Retinal pigment epithelial cell (primary cell): ENCODE measurements around the gene FBXO31.
"Not testable (repeated sequence)": the region's sequence is repeated elsewhere in the genome, so short reads cannot be mapped to it uniquely, and the experiment has no call there.

Experiments used
- DNase-seq: peaks from one replicate; pipeline ENCODE4 v3.0.0-alpha.2; 2010; ENCODE audit warnings: low read depth
- H3K4me3 ChIP-seq: 2 replicates; pipeline ENCODE4 v1.5.1; 2011; ENCODE audit warnings: mild to moderate bottlenecking, low read length, control low read depth, moderate library complexity
- TF ChIP-seq, protein P1 (sequence below): conservative IDR thresholded peaks from 2 replicates; pipeline ENCODE4 v1.5.1; 2011; ENCODE audit warnings: low read depth, low read length, control low read depth, inconsistent platforms

Gene FBXO31

DNA sequence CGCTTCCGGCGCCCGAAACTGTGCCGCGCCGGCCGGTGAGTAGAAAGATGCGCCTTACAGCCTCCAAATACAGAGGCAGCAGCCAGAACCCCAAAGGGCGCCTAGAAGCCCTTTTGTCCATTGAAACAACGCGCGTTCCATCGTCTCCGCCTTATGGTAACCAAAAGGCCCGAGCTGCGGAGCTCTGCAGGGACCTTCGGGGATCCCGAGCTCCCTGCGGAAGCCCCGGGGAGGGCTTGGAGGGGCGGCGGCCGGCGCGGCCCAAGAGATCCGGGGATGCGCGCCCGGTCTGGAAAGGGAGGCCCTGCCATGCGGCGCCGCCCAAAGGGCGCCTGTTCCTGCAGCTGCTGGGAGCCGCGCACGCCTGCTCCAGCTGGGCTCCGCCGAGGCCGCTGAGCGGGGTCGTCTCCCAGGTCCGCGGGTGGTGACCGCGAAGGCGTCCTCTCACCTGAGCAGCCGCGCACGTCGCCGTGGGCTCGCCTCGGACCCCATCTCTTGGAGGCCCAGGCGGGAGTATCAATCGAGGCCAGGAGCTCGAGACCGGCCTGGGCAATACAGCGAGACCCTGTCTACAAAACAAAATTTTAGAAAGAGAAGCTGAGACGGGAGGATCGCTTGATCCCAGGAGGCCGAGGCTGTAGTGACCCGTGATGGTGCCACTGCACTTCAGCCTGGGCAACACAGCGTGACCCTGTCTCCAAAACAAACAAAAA is 742 bp upstream of the FBXO31 start:
- no peak for DNase-seq
- TF ChIP-seq, protein P1, sequence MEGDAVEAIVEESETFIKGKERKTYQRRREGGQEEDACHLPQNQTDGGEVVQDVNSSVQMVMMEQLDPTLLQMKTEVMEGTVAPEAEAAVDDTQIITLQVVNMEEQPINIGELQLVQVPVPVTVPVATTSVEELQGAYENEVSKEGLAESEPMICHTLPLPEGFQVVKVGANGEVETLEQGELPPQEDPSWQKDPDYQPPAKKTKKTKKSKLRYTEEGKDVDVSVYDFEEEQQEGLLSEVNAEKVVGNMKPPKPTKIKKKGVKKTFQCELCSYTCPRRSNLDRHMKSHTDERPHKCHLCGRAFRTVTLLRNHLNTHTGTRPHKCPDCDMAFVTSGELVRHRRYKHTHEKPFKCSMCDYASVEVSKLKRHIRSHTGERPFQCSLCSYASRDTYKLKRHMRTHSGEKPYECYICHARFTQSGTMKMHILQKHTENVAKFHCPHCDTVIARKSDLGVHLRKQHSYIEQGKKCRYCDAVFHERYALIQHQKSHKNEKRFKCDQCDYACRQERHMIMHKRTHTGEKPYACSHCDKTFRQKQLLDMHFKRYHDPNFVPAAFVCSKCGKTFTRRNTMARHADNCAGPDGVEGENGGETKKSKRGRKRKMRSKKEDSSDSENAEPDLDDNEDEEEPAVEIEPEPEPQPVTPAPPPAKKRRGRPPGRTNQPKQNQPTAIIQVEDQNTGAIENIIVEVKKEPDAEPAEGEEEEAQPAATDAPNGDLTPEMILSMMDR = no peak
- peak overlapping the region; percentile 76 for H3K4me3 ChIP-seq

DNA sequence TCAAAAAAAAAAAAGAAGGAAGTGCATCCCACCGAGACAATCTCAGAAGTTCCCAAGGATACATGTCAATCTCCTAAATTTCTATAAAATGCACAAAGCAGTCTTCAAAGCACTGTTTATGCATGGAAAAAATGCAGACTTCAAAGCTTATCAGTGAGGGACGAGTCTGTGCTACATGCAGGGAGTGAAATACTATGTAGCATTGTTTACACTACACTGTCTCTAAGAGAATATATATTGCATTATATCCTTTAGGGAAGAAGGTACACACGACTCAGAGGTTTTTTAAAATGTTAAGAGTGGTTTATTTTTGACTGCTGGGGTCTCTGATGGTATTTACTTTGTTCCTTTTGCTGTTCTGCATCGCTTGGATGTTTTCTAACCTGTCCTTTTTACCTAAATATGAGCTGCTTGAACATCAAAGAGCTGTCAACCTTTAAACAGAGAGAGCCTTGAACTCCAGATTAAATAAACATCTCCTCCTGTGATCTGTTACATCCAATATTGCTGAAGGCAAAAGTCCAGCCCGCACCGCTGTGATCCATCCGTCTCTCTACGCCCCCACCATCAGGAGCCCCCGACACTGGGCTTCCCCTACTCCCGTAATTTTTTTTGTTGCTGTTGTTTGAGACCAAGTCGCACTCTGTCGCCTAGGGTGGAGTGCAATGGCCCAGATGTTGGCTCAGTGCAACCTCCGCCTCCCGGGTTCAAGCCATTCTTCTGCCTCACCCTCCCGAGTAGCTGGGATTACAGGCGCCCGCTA is 1.4 kb downstream of the FBXO31 start:
- TF ChIP-seq, protein P1 = no peak
- DNase-seq = no peak
- peak overlapping the region; percentile 59 for H3K4me3 ChIP-seq

DNA sequence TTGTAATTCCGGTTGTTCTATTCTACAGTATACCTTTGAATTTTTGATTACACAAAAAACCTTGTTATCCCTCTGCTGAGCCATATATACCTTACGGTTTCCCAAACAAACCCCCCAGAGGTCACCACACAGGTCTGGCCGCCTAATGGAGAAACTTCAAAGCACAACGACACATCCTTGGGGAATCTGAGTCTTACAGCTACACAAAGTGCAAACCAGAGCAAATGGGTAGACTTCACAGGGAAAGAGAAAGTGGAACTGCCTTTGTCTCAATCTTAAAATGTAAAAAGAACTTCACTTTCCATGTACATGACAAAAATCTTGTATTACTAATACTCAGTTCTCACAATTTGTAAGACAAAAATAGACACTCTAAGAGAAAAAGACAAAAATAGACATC is 2.7 kb downstream of the FBXO31 start:
- DNase-seq = no peak
- H3K4me3 ChIP-seq = no peak overlapping the region
- TF ChIP-seq, protein P1 = peak; percentile 13

DNA sequence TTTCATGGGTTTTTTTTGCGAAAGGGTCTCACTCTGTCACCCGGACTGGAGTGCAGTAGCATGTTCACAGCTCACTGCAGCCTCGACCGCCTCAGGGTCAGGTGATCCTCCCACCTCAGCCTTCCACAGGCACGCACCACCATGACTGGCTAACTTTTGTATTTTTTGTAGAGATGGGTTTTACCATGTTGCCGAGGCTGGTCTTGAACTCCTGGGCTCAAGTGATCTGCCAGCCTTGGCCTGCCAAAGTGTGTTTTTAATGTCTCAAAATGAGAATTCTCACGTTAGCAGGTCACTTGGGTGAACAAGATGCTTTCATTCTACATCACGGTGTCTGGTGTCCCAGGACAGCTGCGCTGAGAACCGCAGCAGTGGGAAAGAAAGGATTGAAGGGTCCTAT is 3.2 kb downstream of the FBXO31 start:
- no peak overlapping the region for H3K4me3 ChIP-seq
- TF ChIP-seq, protein P1 = no peak
- no peak for DNase-seq

GRCh38 chr16:87379312-87379752 is 4.2 kb downstream of the FBXO31 start:
- not testable (repeated sequence) for H3K4me3 ChIP-seq, DNase-seq

DNA sequence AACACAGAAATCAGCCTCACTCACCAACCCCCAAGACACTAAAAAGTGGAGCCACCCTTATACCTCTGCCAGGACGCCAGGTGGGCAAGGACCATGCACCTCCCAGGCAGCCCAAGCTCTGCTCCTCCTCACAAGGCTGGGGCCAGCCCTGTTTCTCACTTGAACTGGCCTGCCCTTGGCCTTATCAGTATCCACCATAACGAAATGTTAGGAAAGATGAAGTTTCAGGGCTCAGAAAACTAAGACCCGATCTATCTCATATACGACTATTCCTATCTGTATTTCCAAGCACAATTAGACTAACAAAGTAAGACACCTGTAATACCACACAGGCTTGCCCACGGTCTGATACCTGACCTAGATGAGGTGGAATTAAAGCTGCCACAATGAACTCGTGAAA is 6.9 kb downstream of the FBXO31 start:
- TF ChIP-seq, protein P1 = no peak
- no peak for DNase-seq

GRCh38 chr16:87375426-87376135 is 8.0 kb downstream of the FBXO31 start:
- DNase-seq = no peak
- H3K4me3 ChIP-seq = no peak overlapping the region
- TF ChIP-seq, protein P1 = no peak

More for the DNA sequence above, 6.9 kb downstream of the FBXO31 start:
- no peak overlapping the region for H3K4me3 ChIP-seq
